AG09319 (cell line): Measurements from ENCODE around the gene GPHN.

Source experiments
- DNase-seq: peaks from one replicate; pipeline ENCODE4 v3.0.0-alpha.2; 2010; ENCODE audit warnings: low read depth; ENCODE audit errors: extremely low read depth
- CTCF ChIP-seq: IDR thresholded peaks from 2 replicates; pipeline ENCODE4 v1.5.1; 2011; ENCODE audit warnings: low read depth, mild to moderate bottlenecking, inconsistent platforms, low read length, moderate library complexity

Gene GPHN

DNA sequence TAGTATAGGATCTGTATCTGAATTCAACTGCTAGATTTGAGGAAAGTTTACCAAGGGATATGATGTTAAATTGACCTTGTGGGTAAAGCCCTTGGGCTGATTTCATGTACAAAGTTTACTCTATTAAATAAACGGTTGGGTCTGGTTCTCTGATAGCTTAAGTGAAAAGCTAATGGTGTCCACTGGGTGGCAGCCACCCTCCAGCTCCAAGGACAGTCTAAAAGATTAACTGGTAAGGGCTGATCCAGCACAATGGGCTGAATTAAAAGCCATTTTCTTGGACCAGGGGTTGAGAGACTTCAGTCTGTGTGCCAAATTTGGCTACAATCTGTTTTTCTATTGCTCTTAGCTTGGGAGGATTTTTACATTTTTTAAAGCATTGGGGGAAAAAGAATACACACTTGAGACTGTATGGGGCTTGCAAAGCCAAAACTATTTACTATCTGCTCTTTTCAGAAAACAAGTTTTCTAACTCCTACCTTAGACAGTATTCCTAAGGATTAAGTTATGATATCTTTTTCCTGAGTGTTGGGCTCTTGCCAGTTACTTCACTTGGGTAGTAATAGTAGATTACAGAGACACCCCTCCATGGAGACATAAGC, 116.5 kb downstream of the GPHN start:
- peak; percentile 23 for DNase-seq
- peak; percentile 70 for TF ChIP-seq CTCF

GRCh38 chr14:66628636-66629035, 120.7 kb downstream of the GPHN start:
- TF ChIP-seq CTCF: no peak
- DNase-seq: no peak

- no peak for TF ChIP-seq CTCF
- DNase-seq: no peak
Observed at GRCh38 chr14:66629499-66629898, 121.6 kb downstream of the GPHN start.

DNA sequence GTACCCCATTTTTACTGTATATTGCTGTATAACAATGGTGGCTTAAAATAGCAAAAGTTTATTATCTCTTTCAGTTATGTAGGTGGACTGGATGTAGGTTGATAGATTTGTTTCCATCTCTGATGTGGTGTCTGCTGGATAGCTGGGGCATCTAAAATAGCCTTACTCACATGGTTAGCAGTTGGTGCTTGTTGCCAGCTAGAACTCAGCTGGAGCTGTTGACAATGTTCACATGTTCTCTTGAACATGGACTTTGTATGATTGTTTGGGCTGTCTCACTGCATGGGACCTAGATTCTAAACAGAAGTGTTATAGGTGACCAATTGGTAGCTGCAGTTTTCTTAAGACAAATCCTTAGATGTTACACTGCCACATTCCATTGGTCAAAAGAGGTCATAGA, 126.9 kb downstream of the GPHN start:
- TF ChIP-seq CTCF: no peak

GRCh38 chr14:66635435-66635834, 127.5 kb downstream of the GPHN start:
- DNase-seq: no peak
- TF ChIP-seq CTCF: no peak

More for the DNA sequence above, 126.9 kb downstream of the GPHN start:
- DNase-seq: no peak

DNA sequence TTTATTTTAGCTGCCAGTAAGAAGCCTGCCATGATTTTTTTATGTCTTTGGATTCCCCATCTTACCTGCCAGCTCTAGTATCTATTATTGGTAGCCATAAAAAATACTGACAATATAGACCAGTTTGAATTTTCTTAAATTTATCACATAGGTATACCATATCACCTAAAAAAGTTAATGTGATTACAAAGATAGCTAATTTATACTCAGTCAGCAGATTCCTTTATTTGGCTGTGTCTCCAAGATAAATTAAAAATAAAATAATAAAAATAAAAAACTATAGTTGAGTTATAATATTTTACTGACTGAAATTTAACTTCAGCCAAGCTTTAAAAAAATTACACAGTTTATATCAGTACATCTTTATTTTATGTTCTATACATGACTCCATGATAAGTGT, 128.3 kb downstream of the GPHN start:
- no peak for TF ChIP-seq CTCF
- no peak for DNase-seq

- no peak for TF ChIP-seq CTCF
- DNase-seq: no peak
Observed at GRCh38 chr14:66638689-66639088, 130.7 kb downstream of the GPHN start.
